K562 (cell line): Measurements from ENCODE around the gene SERTAD2. TPM values are rescaled to one million over a fixed set of nuclear protein-coding genes. Genes with fewer than 3 reads are reported as not detected.
A peak's percentile ranks its signal among the peaks of the same experiment; 100 is the strongest.

Experiments used
- FIP1L1 ChIP-seq: fragments of 200-400 bp; formaldehyde crosslinking; IDR thresholded peaks from 2 replicates; pipeline ENCODE4 v1.6.1; 2018; ENCODE audit warnings: mild to moderate bottlenecking, low read depth, low read length; ENCODE audit not compliant: poor library complexity, severe bottlenecking
- HOXB6 ChIP-seq: fragments of 250-450 bp; sonication (Bioruptor Pico); IDR thresholded peaks from 2 replicates; pipeline ENCODE4 v1.5.1; 2022; ENCODE audit warnings: mild to moderate bottlenecking, borderline replicate concordance
- ILK ChIP-seq: fragments of 450-650 bp; IDR thresholded peaks from 2 replicates; pipeline ENCODE4 v1.6.1; 2016; ENCODE audit warnings: missing genetic modification characterization, low read depth, mild to moderate bottlenecking, missing compliant biosample characterization, moderate library complexity, borderline replicate concordance
- JUN ChIP-seq, 2 experiments: sonication (generic) in 1 of 2; formaldehyde crosslinking in 1 of 2; IDR thresholded peaks; 2 replicates each; pipeline versions ENCODE4 v1.6.1 to v1.8.0; 2012 to 2022; ENCODE audit warnings: borderline replicate concordance in 2 of 2, mild to moderate bottlenecking in 2 of 2, improper control_type of control experiment in 1 of 2, low read depth in 1 of 2, low read length in 1 of 2, missing genetic modification reagents in 1 of 2
- KAT2B ChIP-seq: IDR thresholded peaks from one replicate; pipeline ENCODE4 v1.6.1; 2012; ENCODE audit warnings: low read depth, mild to moderate bottlenecking, control low read depth, inconsistent platforms, low read length, moderate library complexity
- KAT8 ChIP-seq: fragments of 450-650 bp; IDR thresholded peaks from 2 replicates; pipeline ENCODE4 v1.6.1; 2016; ENCODE audit warnings: low read depth, mild to moderate bottlenecking
- KLF1 ChIP-seq: fragments of 450-650 bp; IDR thresholded peaks from 2 replicates; pipeline ENCODE4 v1.6.1; 2016; ENCODE audit warnings: missing genetic modification characterization, missing compliant biosample characterization
- NEUROD1 ChIP-seq: fragments of 150-350 bp; IDR thresholded peaks from 2 replicates; pipeline ENCODE4 v1.6.1; 2014; ENCODE audit warnings: borderline replicate concordance, low read length, low read depth; ENCODE audit not compliant: partially characterized antibody
- PCBP2 ChIP-seq: fragments of 200-400 bp; formaldehyde crosslinking; IDR thresholded peaks from 2 replicates; pipeline ENCODE4 v1.6.1; 2018; ENCODE audit warnings: low read length, low read depth, mild to moderate bottlenecking, moderate library complexity; ENCODE audit not compliant: poor library complexity, severe bottlenecking
- POLR2A ChIP-seq: fragments of 450-650 bp; conservative IDR thresholded peaks from 2 replicates; pipeline ENCODE4 v1.6.1; 2016
- POLR3A ChIP-seq: IDR thresholded peaks from 2 replicates; pipeline ENCODE4 v1.6.1; 2011; ENCODE audit warnings: borderline replicate concordance, mild to moderate bottlenecking, moderate library complexity; ENCODE audit not compliant: insufficient read length, insufficient read depth; ENCODE audit errors: extremely low read depth
- RBM22 ChIP-seq: fragments of 200-400 bp; formaldehyde crosslinking; IDR thresholded peaks from 2 replicates; pipeline ENCODE4 v1.6.1; 2018; ENCODE audit warnings: low read length, low read depth; ENCODE audit not compliant: poor library complexity, severe bottlenecking
- RFX5 ChIP-seq: IDR thresholded peaks from 2 replicates; pipeline ENCODE4 v1.6.1; 2011; ENCODE audit warnings: low read depth, mild to moderate bottlenecking, improper control_type of control experiment, low read length
- SAFB2 ChIP-seq: fragments of 200-400 bp; formaldehyde crosslinking; IDR thresholded peaks from 2 replicates; pipeline ENCODE4 v1.6.1; 2018; ENCODE audit warnings: borderline replicate concordance, low read length, low read depth, moderate library complexity; ENCODE audit not compliant: severe bottlenecking
- SNIP1 ChIP-seq: fragments of 450-650 bp; IDR thresholded peaks from 2 replicates; pipeline ENCODE4 v1.7.1; 2017; ENCODE audit warnings: low read depth, mild to moderate bottlenecking
- SRSF7 ChIP-seq: fragments of 200-400 bp; formaldehyde crosslinking; optimal IDR thresholded peaks from 2 replicates; pipeline ENCODE3; 2017; ENCODE audit warnings: mild to moderate bottlenecking, low read depth, low read length
- TARDBP ChIP-seq: fragments of 450-650 bp; IDR thresholded peaks from 2 replicates; pipeline ENCODE4 v1.6.1; 2016
- XRCC4 ChIP-seq: IDR thresholded peaks from one replicate; pipeline ENCODE4 v1.6.1; 2011; ENCODE audit not compliant: insufficient read depth, insufficient read length; ENCODE audit errors: extremely low read depth
- ZNF24 ChIP-seq: fragments of 450-650 bp; IDR thresholded peaks from 2 replicates; pipeline ENCODE4 v1.6.1; 2016
- polyA plus RNA-seq, 8 experiments: library from polyadenylated mRNA; depleted of rRNA in 4 of 8; stranded (reverse) in 5 of 8; unstranded in 3 of 8; fragments of >200 nt; fragmentation: Nextera tagmentation in 2 of 8; fragmentation: Illumina TruSeq in 1 of 8; extraction: Ambion mirVana in 2 of 8; extraction: Trizol in 1 of 8; gene quantifications; 2 replicates each; pipeline versions ENCODE4 v1.2.1 to v1.2.3, GENCODE V29; 2011 to 2014; ENCODE audit warnings: inconsistent platforms in 1 of 8, missing spikeins in 1 of 8
- total RNA-seq, 7 experiments: library from RNA; depleted of rRNA in 6 of 7; stranded (reverse); fragments of >200 nt in 6 of 7; fragmentation: Illumina TruSeq in 2 of 7; extraction: Trizol in 2 of 7; gene quantifications; 2 replicates each; pipeline versions ENCODE4 v1.2.1 to v1.2.3, GENCODE V29; 2011 to 2021; ENCODE audit warnings: low replicate concordance in 1 of 7
- TF ChIP-seq, protein P1 (sequence below): fragments of 250-450 bp; sonication (Bioruptor Pico); IDR thresholded peaks from 2 replicates; pipeline ENCODE4 v1.4.0; 2020; ENCODE audit warnings: borderline replicate concordance
- TF ChIP-seq, protein P2 (sequence below), 2 experiments: fragments of 450-650 bp in 1 of 2; sonication (generic) in 1 of 2; formaldehyde crosslinking; conservative IDR thresholded peaks; 2 replicates each; pipeline versions ENCODE4 v1.4.0 to v1.8.1; 2020 to 2022; ENCODE audit warnings: mild to moderate bottlenecking in 1 of 2, missing genetic modification reagents in 1 of 2
- TF ChIP-seq, protein P3 (sequence below): fragments of 450-650 bp; IDR thresholded peaks from 2 replicates; pipeline ENCODE4 v1.6.1; 2018; ENCODE audit not compliant: partially characterized antibody

SERTAD2 gene
- total and polyA plus RNA-seq, 9 of the 15 experiments (the other 6 are each of a cell fraction or from before 2014, with no cell fraction given), result 3.0 to 12.5 (median 6.1) TPM

DNA sequence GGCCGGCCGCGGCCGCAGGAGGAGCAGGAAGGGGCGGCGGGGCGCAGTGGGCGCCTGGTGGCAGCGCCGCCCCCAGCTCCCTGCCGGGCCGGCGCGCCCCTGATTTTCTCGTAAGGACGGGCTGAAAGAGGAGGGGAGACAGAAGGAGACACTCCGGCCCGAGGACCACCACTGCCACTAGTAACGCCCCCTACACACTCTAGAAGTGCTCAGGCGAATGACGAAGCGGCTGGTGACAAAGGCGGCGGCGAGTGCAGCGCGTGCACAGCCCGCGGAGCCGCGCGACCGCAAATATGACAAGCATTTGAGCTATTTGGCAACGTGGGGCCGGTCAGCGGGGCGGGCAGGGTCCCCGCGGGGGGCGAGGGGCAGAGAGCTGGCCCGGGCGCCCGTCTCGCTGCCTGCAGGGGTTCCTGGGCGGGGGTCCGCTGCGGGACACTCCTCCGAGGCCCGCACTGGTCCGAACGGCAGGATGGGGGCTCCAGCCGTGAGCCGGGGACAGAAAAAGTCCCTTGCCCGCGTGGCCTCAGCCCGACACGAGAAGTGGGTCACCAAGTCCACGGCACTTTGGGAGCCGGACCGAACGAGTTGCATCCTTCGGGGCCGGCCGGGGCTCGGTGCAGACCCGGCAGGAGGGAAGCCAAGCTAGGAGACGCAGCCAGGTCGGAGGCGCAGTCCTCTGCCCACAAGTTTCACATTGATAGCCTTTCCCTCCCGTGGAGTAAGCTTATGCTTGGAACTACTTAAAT lies 524 bp upstream of the SERTAD2 start (continued):
- TF ChIP-seq, protein P1, sequence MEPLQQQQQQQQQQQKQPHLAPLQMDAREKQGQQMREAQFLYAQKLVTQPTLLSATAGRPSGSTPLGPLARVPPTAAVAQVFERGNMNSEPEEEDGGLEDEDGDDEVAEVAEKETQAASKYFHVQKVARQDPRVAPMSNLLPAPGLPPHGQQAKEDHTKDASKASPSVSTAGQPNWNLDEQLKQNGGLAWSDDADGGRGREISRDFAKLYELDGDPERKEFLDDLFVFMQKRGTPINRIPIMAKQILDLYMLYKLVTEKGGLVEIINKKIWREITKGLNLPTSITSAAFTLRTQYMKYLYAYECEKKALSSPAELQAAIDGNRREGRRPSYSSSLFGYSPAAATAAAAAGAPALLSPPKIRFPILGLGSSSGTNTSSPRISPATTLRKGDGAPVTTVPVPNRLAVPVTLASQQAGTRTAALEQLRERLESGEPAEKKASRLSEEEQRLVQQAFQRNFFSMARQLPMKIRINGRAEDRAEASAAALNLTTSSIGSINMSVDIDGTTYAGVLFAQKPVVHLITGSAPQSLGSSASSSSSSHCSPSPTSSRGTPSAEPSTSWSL (CRISPR knock-in tag), result no peak
- TF ChIP-seq, protein P2, sequence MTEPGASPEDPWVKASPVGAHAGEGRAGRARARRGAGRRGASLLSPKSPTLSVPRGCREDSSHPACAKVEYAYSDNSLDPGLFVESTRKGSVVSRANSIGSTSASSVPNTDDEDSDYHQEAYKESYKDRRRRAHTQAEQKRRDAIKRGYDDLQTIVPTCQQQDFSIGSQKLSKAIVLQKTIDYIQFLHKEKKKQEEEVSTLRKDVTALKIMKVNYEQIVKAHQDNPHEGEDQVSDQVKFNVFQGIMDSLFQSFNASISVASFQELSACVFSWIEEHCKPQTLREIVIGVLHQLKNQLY (CRISPR knock-in tag; conservative IDR thresholded peaks at IDR 0.05), result no peak
- TF ChIP-seq SRSF7, result no peak
- no peak for TF ChIP-seq RBM22
- no peak for TF ChIP-seq KAT2B
- TF ChIP-seq SNIP1, result no peak
- no peak for TF ChIP-seq KLF1 (tag)
- TF ChIP-seq POLR3A, result no peak
- TF ChIP-seq SAFB2, result no peak
- peak; percentile 83; the same call in 1 of the 2 replicates for TF ChIP-seq POLR2A
- no peak for TF ChIP-seq ZNF24
- no peak for TF ChIP-seq HOXB6 (CRISPR knock-in tag)
- TF ChIP-seq TARDBP, result no peak
- no peak for TF ChIP-seq PCBP2
- no peak for TF ChIP-seq KAT8
- TF ChIP-seq NEUROD1, result no peak
- no peak for TF ChIP-seq XRCC4
- no peak for TF ChIP-seq ILK (tag)
- peak; percentile 18; the same call in 1 of the 2 replicates for TF ChIP-seq JUN (IDR thresholded peaks at IDR 0.05; ENCODE audit: borderline replicate concordance, low read depth, low read length)
- TF ChIP-seq JUN (CRISPR knock-in tag; IDR thresholded peaks at IDR 0.05; ENCODE audit: borderline replicate concordance), result peak; percentile 69; the same call in 1 of the 2 replicates
- TF ChIP-seq RFX5, result no peak
- TF ChIP-seq, protein P3, sequence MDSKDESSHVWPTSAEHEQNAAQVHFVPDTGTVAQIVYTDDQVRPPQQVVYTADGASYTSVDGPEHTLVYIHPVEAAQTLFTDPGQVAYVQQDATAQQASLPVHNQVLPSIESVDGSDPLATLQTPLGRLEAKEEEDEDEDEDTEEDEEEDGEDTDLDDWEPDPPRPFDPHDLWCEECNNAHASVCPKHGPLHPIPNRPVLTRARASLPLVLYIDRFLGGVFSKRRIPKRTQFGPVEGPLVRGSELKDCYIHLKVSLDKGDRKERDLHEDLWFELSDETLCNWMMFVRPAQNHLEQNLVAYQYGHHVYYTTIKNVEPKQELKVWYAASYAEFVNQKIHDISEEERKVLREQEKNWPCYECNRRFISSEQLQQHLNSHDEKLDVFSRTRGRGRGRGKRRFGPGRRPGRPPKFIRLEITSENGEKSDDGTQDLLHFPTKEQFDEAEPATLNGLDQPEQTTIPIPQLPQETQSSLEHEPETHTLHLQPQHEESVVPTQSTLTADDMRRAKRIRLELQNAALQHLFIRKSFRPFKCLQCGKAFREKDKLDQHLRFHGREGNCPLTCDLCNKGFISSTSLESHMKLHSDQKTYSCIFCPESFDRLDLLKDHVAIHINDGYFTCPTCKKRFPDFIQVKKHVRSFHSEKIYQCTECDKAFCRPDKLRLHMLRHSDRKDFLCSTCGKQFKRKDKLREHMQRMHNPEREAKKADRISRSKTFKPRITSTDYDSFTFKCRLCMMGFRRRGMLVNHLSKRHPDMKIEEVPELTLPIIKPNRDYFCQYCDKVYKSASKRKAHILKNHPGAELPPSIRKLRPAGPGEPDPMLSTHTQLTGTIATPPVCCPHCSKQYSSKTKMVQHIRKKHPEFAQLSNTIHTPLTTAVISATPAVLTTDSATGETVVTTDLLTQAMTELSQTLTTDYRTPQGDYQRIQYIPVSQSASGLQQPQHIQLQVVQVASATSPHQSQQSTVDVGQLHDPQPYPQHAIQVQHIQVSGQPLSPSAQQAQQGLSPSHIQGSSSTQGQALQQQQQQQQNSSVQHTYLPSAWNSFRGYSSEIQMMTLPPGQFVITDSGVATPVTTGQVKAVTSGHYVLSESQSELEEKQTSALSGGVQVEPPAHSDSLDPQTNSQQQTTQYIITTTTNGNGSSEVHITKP, result no peak
- TF ChIP-seq FIP1L1, result no peak
